NCI-H2227 (cell line): Measurements from ENCODE around the gene EGLN3.
"Not testable (repeated sequence)": the region's sequence is repeated elsewhere in the genome, so short reads cannot be mapped to it uniquely, and the experiment has no call there.

Experiments
- DNase-seq: peaks from one replicate; lab custom pipeline; 2025; ENCODE audit not compliant: unreplicated experiment; lab: John Stamatoyannopoulos, UW

EGLN3 gene

GRCh38 chr14:33950320-33951182 lies at the start of gene EGLN3:
EGLN3 (minus strand) TSS chr14:33951074; CDS start chr14:33950752, 322 bp downstream.
- DNase-seq, result peak; percentile 91

GRCh38 chr14:34000396-34000795 lies 49.5 kb upstream of the EGLN3 start:
- no peak for DNase-seq

- DNase-seq, result no peak
Observed at GRCh38 chr14:33999771-34000291, 49.0 kb upstream of the EGLN3 start.

GRCh38 chr14:33997611-33998010 lies 46.7 kb upstream of the EGLN3 start:
- no peak for DNase-seq

GRCh38 chr14:33996462-33996861 lies 45.6 kb upstream of the EGLN3 start:
- DNase-seq, result no peak

GRCh38 chr14:33993246-33993645 lies 42.4 kb upstream of the EGLN3 start:
- DNase-seq, result no peak

- DNase-seq, result no peak
Observed at GRCh38 chr14:33992274-33993007, 41.6 kb upstream of the EGLN3 start.

GRCh38 chr14:33990790-33991189 lies 39.9 kb upstream of the EGLN3 start:
- no peak for DNase-seq

- no peak for DNase-seq
Observed at GRCh38 chr14:33987565-33988080, 36.7 kb upstream of the EGLN3 start.

- DNase-seq, result no peak
Observed at GRCh38 chr14:33986804-33987203, 35.9 kb upstream of the EGLN3 start.

- DNase-seq, result no peak
Observed at GRCh38 chr14:33985242-33985641, 34.4 kb upstream of the EGLN3 start.

GRCh38 chr14:33979613-33980276 lies 28.9 kb upstream of the EGLN3 start:
- no peak for DNase-seq

GRCh38 chr14:33978892-33979612 lies 28.2 kb upstream of the EGLN3 start:
- no peak for DNase-seq

- no peak for DNase-seq
Observed at GRCh38 chr14:33972583-33973081, 21.8 kb upstream of the EGLN3 start.

GRCh38 chr14:33969846-33970245 lies 19.0 kb upstream of the EGLN3 start:
- not testable (repeated sequence) for DNase-seq

GRCh38 chr14:33968722-33969121 lies 17.8 kb upstream of the EGLN3 start:
- no peak for DNase-seq

GRCh38 chr14:33967138-33967537 lies 16.3 kb upstream of the EGLN3 start:
- no peak for DNase-seq

- no peak for DNase-seq
Observed at GRCh38 chr14:33966276-33966675, 15.4 kb upstream of the EGLN3 start.

- DNase-seq, result no peak
Observed at GRCh38 chr14:33964599-33965317, 13.9 kb upstream of the EGLN3 start.

- no peak for DNase-seq
Observed at GRCh38 chr14:33963892-33964291, 13.0 kb upstream of the EGLN3 start.
